Common myeloid progenitor, CD34-positive (primary cell): ENCODE measurements around the gene EDC4.
A peak's percentile ranks its signal among the peaks of the same experiment; 100 is the strongest.

Experiments used
- CTCF ChIA-PET: fragments of 350-600 bp; sonication (Branson Sonifier 250); formaldehyde crosslinking; loops from one replicate; lab custom pipeline; 2021; ENCODE audit warnings: antibody characterized with exemption; lab: Charles Lee
- POLR2A ChIA-PET: fragments of 350-600 bp; sonication (Branson Sonifier 250); formaldehyde crosslinking; loops from one replicate; lab custom pipeline; 2021; ENCODE audit warnings: antibody characterized with exemption; lab: Charles Lee
- DNase-seq, 3 donors: peaks; one replicate each; pipeline versions ENCODE4 v3.0.0 to v3.0.0-alpha.2; 2013
- H3K27ac ChIP-seq, 2 experiments: 1 replicate in 1 of 2; 2 replicates in 1 of 2; pipeline ENCODE4 v1.7.0; 2013; ENCODE audit warnings: inconsistent platforms in 2 of 2, low read length in 2 of 2, mild to moderate bottlenecking in 2 of 2, low read depth in 1 of 2, moderate library complexity in 1 of 2; ENCODE audit not compliant: severe bottlenecking in 2 of 2, insufficient read depth in 1 of 2, poor library complexity in 1 of 2
- H3K27me3 ChIP-seq, 5 experiments: replicated peaks in 2 of 5; 1 replicate in 3 of 5; 2 replicates in 2 of 5; pipeline versions ENCODE4 v1.6.1 to v1.7.0; 2013; ENCODE audit warnings: low read length in 4 of 5, mild to moderate bottlenecking in 2 of 5, moderate library complexity in 2 of 5, inconsistent platforms in 1 of 5; ENCODE audit not compliant: insufficient read depth in 5 of 5, control insufficient read depth in 4 of 5
- H3K36me3 ChIP-seq, 4 experiments: 1 replicate in 2 of 4; 2 replicates in 2 of 4; pipeline versions ENCODE4 v1.6.1 to v1.7.0; 2013; ENCODE audit warnings: low read length in 3 of 4, control low read depth in 1 of 4, mild to moderate bottlenecking in 1 of 4; ENCODE audit not compliant: control insufficient read depth in 4 of 4, insufficient read depth in 4 of 4
- H3K4me1 ChIP-seq, 4 experiments: 1 replicate in 3 of 4; 2 replicates in 1 of 4; pipeline versions ENCODE4 v1.6.1 to v1.7.1; 2013; ENCODE audit warnings: low read length in 3 of 4, mild to moderate bottlenecking in 3 of 4, control low read depth in 1 of 4, inconsistent platforms in 1 of 4, moderate library complexity in 1 of 4; ENCODE audit not compliant: control insufficient read depth in 4 of 4, insufficient read depth in 4 of 4; ENCODE audit errors: control extremely low read depth in 1 of 4
- H3K4me3 ChIP-seq, 7 experiments: 1 replicate in 4 of 7; 2 replicates in 3 of 7; pipeline versions ENCODE4 v1.5.1 to v1.7.0; 2013; ENCODE audit warnings: mild to moderate bottlenecking in 7 of 7, low read length in 6 of 7, moderate library complexity in 6 of 7, inconsistent platforms in 2 of 7, low read depth in 2 of 7, control low read depth in 1 of 7; ENCODE audit not compliant: insufficient read depth in 4 of 7, control insufficient read depth in 1 of 7; ENCODE audit errors: extremely low read depth in 1 of 7
- H3K9me3 ChIP-seq, 5 experiments: 1 replicate in 4 of 5; 2 replicates in 1 of 5; pipeline versions ENCODE4 v1.6.1 to v1.7.1; 2013; ENCODE audit warnings: low read length in 4 of 5, mild to moderate bottlenecking in 2 of 5, inconsistent platforms in 1 of 5, low read depth in 1 of 5, moderate library complexity in 1 of 5; ENCODE audit not compliant: control insufficient read depth in 4 of 5, insufficient read depth in 2 of 5; ENCODE audit errors: control extremely low read depth in 1 of 5
- WGBS: methylation state at CpG from one replicate; pipeline ENCODE4 v1.1.5; 2013; ENCODE audit not compliant: insufficient coverage; 5-methylcytosine and 5-hydroxymethylcytosine counted together

Gene EDC4

DNA sequence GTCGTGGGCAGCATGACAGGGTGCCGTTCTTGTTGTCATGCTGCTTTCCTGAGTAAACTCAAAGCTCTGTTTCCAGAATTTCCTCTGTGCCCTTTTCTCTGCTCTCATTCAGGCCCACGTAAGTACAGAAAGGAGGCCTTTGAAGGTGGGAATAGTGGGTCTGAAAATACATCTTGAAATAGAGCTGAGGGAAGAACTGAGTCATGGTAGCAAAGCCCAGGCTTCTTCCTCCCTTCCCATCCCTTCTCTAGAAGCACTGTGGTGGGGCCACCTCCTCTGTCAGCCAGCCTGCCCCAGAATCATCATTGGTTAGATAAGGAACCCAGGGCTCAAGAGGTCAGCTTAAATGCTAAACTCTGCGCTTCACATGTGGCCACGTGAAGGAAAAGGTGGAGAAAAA, 49.4 kb downstream of the EDC4 start:
- H3K27me3 ChIP-seq = no peaks in the 10 kb centered on the region
- ChIA-PET POLR2A (no interaction called here), CTCF (interaction anchor here (1.0 to 21.3 kb wide), 8 partner anchors 12 to 250 kb away, joined by 3 to 359 read pairs (median 4); partner anchors contain the start of genes EDC4 and NRN1L)
- WGBS = 76% methylated on average over 3 of the region's 5 CpGs
- peaks cover 0 to 42% (median 24%) of the 10 kb centered on the region in 4 experiments for H3K36me3 ChIP-seq
- peaks cover 0 to 15% (median 3%) of the 10 kb centered on the region in 4 experiments for H3K4me1 ChIP-seq
- no peak for DNase-seq
- H3K27ac ChIP-seq = peak overlapping the region in 1 of 2 experiments; percentile 9
- H3K4me3 ChIP-seq = no peak overlapping the region
- no peaks in the 10 kb centered on the region for H3K9me3 ChIP-seq

- peaks cover 0 to 43% (median 25%) of the 10 kb centered on the region in 4 experiments for H3K36me3 ChIP-seq
Measured at GRCh38 chr16:67922740-67923139, 49.9 kb downstream of the EDC4 start.

GRCh38 chr16:67923414-67924116, 50.7 kb downstream of the EDC4 start:
- H3K27ac ChIP-seq = no peak overlapping the region
- no peak for DNase-seq
- H3K9me3 ChIP-seq = no peaks in the 10 kb centered on the region
- peaks cover 0 to 15% (median 3%) of the 10 kb centered on the region in 4 experiments for H3K4me1 ChIP-seq
- ChIA-PET POLR2A (interaction anchor here (0.5 kb wide), 1 partner anchor 13 kb away, joined by 3 read pairs; no protein-coding TSS in a partner anchor), CTCF (interaction anchor here (1.0 to 21.3 kb wide), 7 partner anchors 8 to 107 kb away, joined by 3 to 359 read pairs (median 4); partner anchors contain the start of genes CTRL, EDC4 and NRN1L)
- WGBS = 93% methylated on average over 8 of the region's 10 CpGs
- H3K4me3 ChIP-seq = no peak overlapping the region
- H3K36me3 ChIP-seq = peaks cover 6 to 45% (median 25%) of the 10 kb centered on the region in 4 experiments
- H3K27me3 ChIP-seq = no peaks in the 10 kb centered on the region

More at GRCh38 chr16:67922740-67923139, 49.9 kb downstream of the EDC4 start:
- H3K27me3 ChIP-seq = no peaks in the 10 kb centered on the region
- ChIA-PET CTCF (interaction anchor here (1.0 to 21.3 kb wide), 8 partner anchors 9 to 106 kb away, joined by 3 to 359 read pairs (median 4); partner anchors contain the start of genes CTRL, EDC4 and NRN1L), POLR2A (no interaction called here)
- H3K4me3 ChIP-seq = no peak overlapping the region
- WGBS = 92% methylated on average over 8 of the region's 8 CpGs
- no peaks in the 10 kb centered on the region for H3K9me3 ChIP-seq
- H3K4me1 ChIP-seq = peaks cover 0 to 15% (median 3%) of the 10 kb centered on the region in 4 experiments
- peak overlapping the region in 1 of 2 experiments; percentile 9 for H3K27ac ChIP-seq
- peak in 2 of 3 donors; percentile 18 to 33 for DNase-seq

DNA sequence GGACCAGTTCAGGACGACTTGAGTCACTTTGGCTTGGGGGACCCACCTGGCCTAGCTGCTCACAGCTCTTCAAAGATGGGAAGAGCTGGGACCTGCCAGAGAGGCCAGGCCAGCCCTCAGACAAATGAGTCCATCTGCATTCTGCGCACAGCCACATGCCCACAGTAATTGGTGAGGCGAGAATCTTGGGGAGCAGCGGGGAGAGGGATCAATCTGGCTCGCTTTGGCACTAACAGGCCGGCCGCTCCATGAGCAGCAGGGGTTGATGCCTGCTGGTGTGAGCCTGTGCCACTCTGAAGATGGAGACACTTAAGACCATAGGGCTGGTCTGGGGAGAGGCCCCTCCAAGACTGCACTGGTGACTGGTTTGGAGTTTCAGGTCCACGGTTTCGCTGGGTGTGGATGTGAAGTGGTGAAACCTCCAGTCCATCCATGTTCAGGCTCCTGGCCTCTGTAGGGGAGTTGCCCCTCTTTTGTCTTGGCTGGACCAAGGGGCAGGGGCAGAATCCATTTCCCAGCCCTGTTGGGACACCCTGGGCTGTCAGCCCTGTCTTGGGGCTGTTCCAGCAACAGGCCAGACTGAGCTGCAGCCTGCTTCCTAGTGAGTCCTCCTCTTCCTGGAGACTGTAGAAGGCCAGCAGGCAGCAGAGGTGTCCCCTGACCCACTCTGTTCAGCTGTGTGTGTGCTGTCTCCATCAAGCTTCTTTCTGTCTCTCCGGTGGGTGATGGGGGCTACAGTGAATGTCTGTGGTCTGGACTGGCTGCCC, 51.5 kb downstream of the EDC4 start:
- H3K4me3 ChIP-seq = no peak overlapping the region
- H3K4me1 ChIP-seq = peaks cover 0 to 15% (median 3%) of the 10 kb centered on the region in 4 experiments
- ChIA-PET POLR2A (interaction anchor here (0.5 to 0.6 kb wide), 3 partner anchors 13 to 124 kb away, joined by 3 to 4 read pairs (median 3); partner anchors contain the start of genes DDX28 and DUS2), CTCF (interaction anchor here (0.5 to 21.3 kb wide), 9 partner anchors 10 to 254 kb away, joined by 3 to 359 read pairs (median 6); partner anchors contain the start of genes EDC4 and NRN1L)
- H3K36me3 ChIP-seq = peaks cover 4 to 48% (median 27%) of the 10 kb centered on the region in 4 experiments
- H3K27ac ChIP-seq = no peak overlapping the region
- 97% methylated on average over 9 of the region's 10 CpGs for WGBS
- H3K9me3 ChIP-seq = no peaks in the 10 kb centered on the region
- no peaks in the 10 kb centered on the region for H3K27me3 ChIP-seq
- DNase-seq = no peak

- no peaks in the 10 kb centered on the region for H3K27me3 ChIP-seq
- POLR2A ChIA-PET = no interaction called here
- WGBS = 78% methylated on average over 12 of the region's 13 CpGs
- CTCF ChIA-PET = interaction anchor here (0.6 to 21.3 kb wide), 12 partner anchors 8 to 203 kb away, joined by 3 to 359 read pairs (median 4); partner anchors contain the start of genes EDC4 and NRN1L
- H3K36me3 ChIP-seq = peaks cover 0 to 60% (median 38%) of the 10 kb centered on the region in 4 experiments
- peaks cover 0 to 15% (median 3%) of the 10 kb centered on the region in 4 experiments for H3K4me1 ChIP-seq
- H3K9me3 ChIP-seq = no peaks in the 10 kb centered on the region
- no peak overlapping the region for H3K4me3 ChIP-seq
- DNase-seq = peak in 2 of 3 donors; percentile 18
- H3K27ac ChIP-seq = no peak overlapping the region
Measured at GRCh38 chr16:67926181-67926750, 53.4 kb downstream of the EDC4 start.

GRCh38 chr16:67927131-67927941, 54.5 kb downstream of the EDC4 start:
- peaks cover 0 to 5% (median 0%) of the 10 kb centered on the region in 4 experiments for H3K4me1 ChIP-seq
- ChIA-PET POLR2A (no interaction called here), CTCF (interaction anchor here (0.7 to 21.3 kb wide), 9 partner anchors 13 to 254 kb away, joined by 3 to 359 read pairs (median 6); partner anchors contain the start of genes EDC4 and NRN1L)
- 96% methylated on average over 20 of the region's 22 CpGs for WGBS
- H3K4me3 ChIP-seq = no peak overlapping the region
- H3K27ac ChIP-seq = no peak overlapping the region
- H3K36me3 ChIP-seq = peaks cover 0 to 71% (median 45%) of the 10 kb centered on the region in 4 experiments
- DNase-seq = no peak
- H3K27me3 ChIP-seq = no peaks in the 10 kb centered on the region
- H3K9me3 ChIP-seq = no peaks in the 10 kb centered on the region
